ENCODE measurements around the gene ING5.

The ING5 gene

DNA sequence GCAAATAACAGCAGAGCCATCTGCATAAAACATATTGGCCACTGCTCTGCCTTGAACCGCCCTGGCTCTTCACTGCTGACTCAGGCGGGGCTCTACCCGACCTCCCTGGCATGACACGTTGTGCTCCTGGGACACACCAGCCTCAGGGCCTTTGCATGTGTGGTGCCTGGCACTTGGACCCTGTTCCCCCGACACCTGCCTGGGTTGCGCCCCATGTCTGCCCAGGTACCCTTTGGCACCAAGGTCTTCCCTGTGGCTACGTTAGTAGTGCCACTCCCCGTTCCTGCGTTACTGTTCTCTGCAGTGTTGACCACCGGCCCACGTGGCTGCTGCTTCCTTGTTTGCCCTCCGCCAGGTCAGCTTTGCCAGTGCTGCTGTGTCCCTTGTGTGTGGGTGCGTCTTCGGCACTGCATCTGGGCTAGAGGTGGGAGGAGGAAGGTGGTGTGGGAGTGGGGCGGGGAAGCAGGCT, 44.0 kb upstream of the ING5 start:
- H3K4me3 ChIP-seq (replicated peaks; ENCODE audit: insufficient read depth, low read length), result no peak overlapping the region
- H3K27ac ChIP-seq (replicated peaks), result no peak overlapping the region
- TF ChIP-seq, protein P1, sequence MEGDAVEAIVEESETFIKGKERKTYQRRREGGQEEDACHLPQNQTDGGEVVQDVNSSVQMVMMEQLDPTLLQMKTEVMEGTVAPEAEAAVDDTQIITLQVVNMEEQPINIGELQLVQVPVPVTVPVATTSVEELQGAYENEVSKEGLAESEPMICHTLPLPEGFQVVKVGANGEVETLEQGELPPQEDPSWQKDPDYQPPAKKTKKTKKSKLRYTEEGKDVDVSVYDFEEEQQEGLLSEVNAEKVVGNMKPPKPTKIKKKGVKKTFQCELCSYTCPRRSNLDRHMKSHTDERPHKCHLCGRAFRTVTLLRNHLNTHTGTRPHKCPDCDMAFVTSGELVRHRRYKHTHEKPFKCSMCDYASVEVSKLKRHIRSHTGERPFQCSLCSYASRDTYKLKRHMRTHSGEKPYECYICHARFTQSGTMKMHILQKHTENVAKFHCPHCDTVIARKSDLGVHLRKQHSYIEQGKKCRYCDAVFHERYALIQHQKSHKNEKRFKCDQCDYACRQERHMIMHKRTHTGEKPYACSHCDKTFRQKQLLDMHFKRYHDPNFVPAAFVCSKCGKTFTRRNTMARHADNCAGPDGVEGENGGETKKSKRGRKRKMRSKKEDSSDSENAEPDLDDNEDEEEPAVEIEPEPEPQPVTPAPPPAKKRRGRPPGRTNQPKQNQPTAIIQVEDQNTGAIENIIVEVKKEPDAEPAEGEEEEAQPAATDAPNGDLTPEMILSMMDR (IDR thresholded peaks at IDR 0.05; ENCODE audit: insufficient read depth, low read length), result no peak
- TF ChIP-seq SPI1 (IDR thresholded peaks at IDR 0.05; ENCODE audit: borderline replicate concordance, low read depth) (no peak), POLR2AphosphoS5 (IDR thresholded peaks at IDR 0.05; ENCODE audit: low read depth) (no peak), GABPA (IDR thresholded peaks at IDR 0.05; ENCODE audit: low read depth) (no peak)
- TF ChIP-seq, protein P2, sequence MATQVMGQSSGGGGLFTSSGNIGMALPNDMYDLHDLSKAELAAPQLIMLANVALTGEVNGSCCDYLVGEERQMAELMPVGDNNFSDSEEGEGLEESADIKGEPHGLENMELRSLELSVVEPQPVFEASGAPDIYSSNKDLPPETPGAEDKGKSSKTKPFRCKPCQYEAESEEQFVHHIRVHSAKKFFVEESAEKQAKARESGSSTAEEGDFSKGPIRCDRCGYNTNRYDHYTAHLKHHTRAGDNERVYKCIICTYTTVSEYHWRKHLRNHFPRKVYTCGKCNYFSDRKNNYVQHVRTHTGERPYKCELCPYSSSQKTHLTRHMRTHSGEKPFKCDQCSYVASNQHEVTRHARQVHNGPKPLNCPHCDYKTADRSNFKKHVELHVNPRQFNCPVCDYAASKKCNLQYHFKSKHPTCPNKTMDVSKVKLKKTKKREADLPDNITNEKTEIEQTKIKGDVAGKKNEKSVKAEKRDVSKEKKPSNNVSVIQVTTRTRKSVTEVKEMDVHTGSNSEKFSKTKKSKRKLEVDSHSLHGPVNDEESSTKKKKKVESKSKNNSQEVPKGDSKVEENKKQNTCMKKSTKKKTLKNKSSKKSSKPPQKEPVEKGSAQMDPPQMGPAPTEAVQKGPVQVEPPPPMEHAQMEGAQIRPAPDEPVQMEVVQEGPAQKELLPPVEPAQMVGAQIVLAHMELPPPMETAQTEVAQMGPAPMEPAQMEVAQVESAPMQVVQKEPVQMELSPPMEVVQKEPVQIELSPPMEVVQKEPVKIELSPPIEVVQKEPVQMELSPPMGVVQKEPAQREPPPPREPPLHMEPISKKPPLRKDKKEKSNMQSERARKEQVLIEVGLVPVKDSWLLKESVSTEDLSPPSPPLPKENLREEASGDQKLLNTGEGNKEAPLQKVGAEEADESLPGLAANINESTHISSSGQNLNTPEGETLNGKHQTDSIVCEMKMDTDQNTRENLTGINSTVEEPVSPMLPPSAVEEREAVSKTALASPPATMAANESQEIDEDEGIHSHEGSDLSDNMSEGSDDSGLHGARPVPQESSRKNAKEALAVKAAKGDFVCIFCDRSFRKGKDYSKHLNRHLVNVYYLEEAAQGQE (IDR thresholded peaks at IDR 0.05; ENCODE audit: insufficient replicate concordance, low read depth), result no peak
- no peak for DNase-seq (ENCODE audit: low read depth in 1 of 2, low spot score in 1 of 2)
- no peaks in the 10 kb centered on the region for H3K27me3 ChIP-seq (ENCODE audit: insufficient read depth, poor library complexity, severe bottlenecking)

DNA sequence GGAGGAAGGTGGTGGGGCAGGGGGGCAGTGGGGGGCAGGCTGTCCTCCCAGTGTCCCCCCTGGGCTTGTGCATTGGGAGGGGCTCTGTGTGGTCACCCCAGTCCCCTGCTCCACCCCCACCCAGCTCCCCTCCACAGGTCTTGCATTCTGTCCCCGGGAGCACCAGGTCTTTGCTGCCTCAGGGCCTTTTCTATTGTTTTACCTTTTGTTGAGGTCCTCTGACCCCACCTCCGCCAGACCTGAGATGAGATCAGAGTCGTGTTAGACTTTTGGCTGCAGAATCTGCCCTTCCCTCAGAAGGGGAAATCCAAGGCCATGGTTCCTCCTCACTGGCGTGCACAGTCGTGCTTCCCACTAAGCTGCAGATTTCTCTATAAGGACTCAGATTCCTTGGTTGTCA, 43.5 kb upstream of the ING5 start:
- TF ChIP-seq POLR2AphosphoS5 (IDR thresholded peaks at IDR 0.05; ENCODE audit: low read depth) (no peak), SPI1 (IDR thresholded peaks at IDR 0.05; ENCODE audit: borderline replicate concordance, low read depth) (no peak), GABPA (IDR thresholded peaks at IDR 0.05; ENCODE audit: low read depth) (no peak)
- TF ChIP-seq, protein P1 (IDR thresholded peaks at IDR 0.05; ENCODE audit: insufficient read depth, low read length), result no peak
- TF ChIP-seq, protein P2 (IDR thresholded peaks at IDR 0.05; ENCODE audit: insufficient replicate concordance, low read depth), result no peak
- no peak for DNase-seq (ENCODE audit: low read depth in 1 of 2, low spot score in 1 of 2)
- Histone ChIP-seq H3K27me3 (ENCODE audit: insufficient read depth, poor library complexity, severe bottlenecking) (no peaks in the 10 kb centered on the region), H3K4me3 (replicated peaks; ENCODE audit: insufficient read depth, low read length) (no peak overlapping the region), H3K27ac (replicated peaks) (no peak overlapping the region)

DNA sequence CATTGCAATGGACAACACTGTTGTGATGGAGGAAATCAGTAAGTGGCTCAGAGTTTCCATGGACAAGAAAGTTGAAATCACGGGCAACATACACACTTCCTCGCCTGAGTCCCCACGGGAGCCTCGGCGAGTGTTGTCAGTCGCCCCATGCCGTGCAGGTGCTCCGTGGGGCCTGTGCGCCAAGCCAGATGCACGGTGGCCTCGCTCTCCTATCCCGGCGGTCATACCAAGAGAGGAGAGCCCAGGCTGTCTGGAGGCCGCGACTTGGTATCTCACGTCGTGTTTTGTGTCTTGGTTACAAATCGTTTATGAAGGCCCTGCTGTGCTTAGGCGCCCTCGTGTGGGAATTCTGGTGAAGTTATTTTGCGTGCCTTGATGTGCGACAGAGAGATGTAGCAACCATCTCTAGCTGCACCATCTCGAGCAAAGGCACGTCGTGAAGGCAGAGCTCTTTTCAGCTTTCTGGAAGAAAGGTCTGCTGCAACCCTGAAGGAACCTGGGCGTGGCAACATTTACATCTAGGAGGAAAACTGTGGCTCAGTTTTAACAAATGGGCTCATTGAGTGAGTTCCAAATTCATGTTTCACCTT, 42.6 kb upstream of the ING5 start:
- no peak overlapping the region for H3K4me3 ChIP-seq (replicated peaks; ENCODE audit: insufficient read depth, low read length)
- TF ChIP-seq, protein P1 (IDR thresholded peaks at IDR 0.05; ENCODE audit: insufficient read depth, low read length), result peak; percentile 33
- TF ChIP-seq SPI1 (IDR thresholded peaks at IDR 0.05; ENCODE audit: borderline replicate concordance, low read depth), result no peak
- no peaks in the 10 kb centered on the region for H3K27me3 ChIP-seq (ENCODE audit: insufficient read depth, poor library complexity, severe bottlenecking)
- DNase-seq (ENCODE audit: low read depth in 1 of 2, low spot score in 1 of 2), result peak in 1 of 2 experiments; percentile 68
- H3K27ac ChIP-seq (replicated peaks), result no peak overlapping the region

Measured in HL-60 (cell line).